CD14-positive monocyte (primary cell): ENCODE data around the gene DENND5B. TPM values are rescaled to one million over a fixed set of nuclear protein-coding genes. Genes with fewer than 3 reads are reported as not detected.

ENCODE experiments used
- DNase-seq, 3 donors: peaks; one replicate each; pipeline ENCODE4 v3.0.0-alpha.2; 2011 to 2022
- H2AFZ ChIP-seq: 2 replicates; pipeline ENCODE4 v1.6.0; 2012; ENCODE audit warnings: mild to moderate bottlenecking, low read depth, low read length, inconsistent platforms; ENCODE audit not compliant: insufficient read depth, poor library complexity, severe bottlenecking
- H3K27ac ChIP-seq, 2 donors: 1 replicate in 1 of 2; 2 replicates in 1 of 2; pipeline ENCODE4 v1.5.1; 2012 to 2013; ENCODE audit warnings: low read length in 2 of 2, control low read depth in 1 of 2, inconsistent platforms in 1 of 2, low read depth in 1 of 2, mild to moderate bottlenecking in 1 of 2
- H3K27me3 ChIP-seq, 2 donors: one replicate each; pipeline versions ENCODE4 v1.6.0 to v1.6.1; 2011 to 2013; ENCODE audit warnings: low read length in 2 of 2; ENCODE audit not compliant: control insufficient read depth in 2 of 2, insufficient read depth in 2 of 2
- H3K36me3 ChIP-seq, 2 donors: replicated peaks in 1 of 2; 1 replicate in 1 of 2; 2 replicates in 1 of 2; pipeline versions ENCODE4 v1.5.1 to v1.6.1; 2012 to 2013; ENCODE audit warnings: low read length in 2 of 2, control low read depth in 1 of 2, inconsistent platforms in 1 of 2, mild to moderate bottlenecking in 1 of 2; ENCODE audit not compliant: insufficient read depth in 2 of 2, control insufficient read depth in 1 of 2
- H3K4me1 ChIP-seq, 2 donors: 1 replicate in 1 of 2; 2 replicates in 1 of 2; pipeline versions ENCODE4 v1.5.1 to v1.6.1; 2012 to 2013; ENCODE audit warnings: low read length in 2 of 2, control low read depth in 1 of 2, inconsistent platforms in 1 of 2, mild to moderate bottlenecking in 1 of 2, moderate library complexity in 1 of 2; ENCODE audit not compliant: insufficient read depth in 2 of 2, control insufficient read depth in 1 of 2
- H3K4me2 ChIP-seq: replicated peaks from 2 replicates; pipeline ENCODE3; 2012; ENCODE audit warnings: low read length, moderate library complexity, mild to moderate bottlenecking; ENCODE audit not compliant: poor library complexity, severe bottlenecking; ENCODE audit errors: extremely low read depth
- H3K4me3 ChIP-seq, 3 experiments: fragments of 200-600 bp in 1 of 3; sonication (generic) in 1 of 3; replicated peaks in 1 of 3; 1 replicate in 2 of 3; 2 replicates in 1 of 3; pipeline ENCODE4 v1.5.1; 2011 to 2013; ENCODE audit warnings: low read length in 3 of 3, mild to moderate bottlenecking in 3 of 3, control low read depth in 2 of 3, low read depth in 2 of 3, inconsistent platforms in 1 of 3, moderate library complexity in 1 of 3
- H3K79me2 ChIP-seq: 2 replicates; pipeline ENCODE4 v1.6.0; 2012; ENCODE audit warnings: mild to moderate bottlenecking, control low read depth, inconsistent platforms, low read length, moderate library complexity; ENCODE audit not compliant: insufficient read depth
- H3K9ac ChIP-seq: 2 replicates; pipeline ENCODE4 v1.6.0; 2017; ENCODE audit warnings: low read length, mild to moderate bottlenecking; ENCODE audit not compliant: insufficient read depth, poor library complexity, severe bottlenecking
- H3K9me3 ChIP-seq, 2 donors: replicated peaks in 1 of 2; 1 replicate in 1 of 2; 2 replicates in 1 of 2; pipeline versions ENCODE4 v1.5.1 to v1.6.1; 2012 to 2013; ENCODE audit warnings: low read length in 2 of 2, control low read depth in 1 of 2; ENCODE audit not compliant: control insufficient read depth in 1 of 2, insufficient read depth in 1 of 2
- H4K20me1 ChIP-seq: 2 replicates; pipeline ENCODE4 v1.6.0; 2012; ENCODE audit warnings: mild to moderate bottlenecking, low read length, control low read depth, moderate library complexity; ENCODE audit not compliant: insufficient read depth
- H3K27ac Mint-ChIP-seq, 7 donors: one replicate each; pipeline ENCODE4 v1.8.0; 2020; ENCODE audit warnings: mild to moderate bottlenecking in 7 of 7, mixed read lengths in 7 of 7, moderate library complexity in 6 of 7, inconsistent platforms in 2 of 7
- H3K27me3 Mint-ChIP-seq, 3 donors: one replicate each; pipeline ENCODE4 v1.8.0; 2021 to 2022; ENCODE audit warnings: low read depth in 3 of 3, mild to moderate bottlenecking in 3 of 3, mixed read lengths in 3 of 3, moderate library complexity in 3 of 3, inconsistent platforms in 1 of 3
- H3K36me3 Mint-ChIP-seq, 2 donors: one replicate each; pipeline ENCODE4 v1.8.0; 2020; ENCODE audit warnings: mixed read lengths in 2 of 2, inconsistent platforms in 1 of 2, mild to moderate bottlenecking in 1 of 2
- H3K4me1 Mint-ChIP-seq: one replicate; pipeline ENCODE4 v1.8.0; 2020; ENCODE audit warnings: mild to moderate bottlenecking, mixed read lengths
- H3K4me3 Mint-ChIP-seq, 2 donors: one replicate each; pipeline ENCODE4 v1.8.0; 2020; ENCODE audit warnings: mild to moderate bottlenecking in 2 of 2, mixed read lengths in 2 of 2, moderate library complexity in 1 of 2
- H3K9me3 Mint-ChIP-seq, 7 donors: one replicate each; pipeline ENCODE4 v1.8.0; 2020 to 2022; ENCODE audit warnings: mixed read lengths in 7 of 7, mild to moderate bottlenecking in 6 of 7, moderate library complexity in 6 of 7, inconsistent platforms in 2 of 7
- WGBS: methylation state at CpG from one replicate; pipeline ENCODE4 v1.1.5; 2013; ENCODE audit warnings: missing lambda C conversion rate; ENCODE audit not compliant: insufficient coverage; 5-methylcytosine and 5-hydroxymethylcytosine counted together
- intact Hi-C, 2 donors: fragments of 100-400 bp; cut with micrococcal nuclease; formaldehyde crosslinking; loops; one replicate each; pipeline versions ENCODE4 v1.15.0 to v1.15.1; 2023
- polyA plus RNA-seq, 3 donors: library from polyadenylated mRNA; depleted of rRNA in 1 of 3; unstranded in 2 of 3; stranded (reverse) in 1 of 3; fragments of 300-500 nt in 2 of 3; fragments of >200 nt in 1 of 3; fragmentation: Illumina TruSeq in 2 of 3; gene quantifications; 1 replicate in 2 of 3; 2 replicates in 1 of 3; pipeline ENCODE4 v1.2.3, GENCODE V29; 2012 to 2021
- TF ChIP-seq, protein P1 (sequence below): fragments of 200-600 bp; IDR thresholded peaks from one replicate; pipeline ENCODE4 v1.8.0; 2022; ENCODE audit warnings: antibody characterized with exemption, mild to moderate bottlenecking

DENND5B gene
- polyA plus RNA-seq, 3 donors = 0.23 to 0.36 (median 0.36) TPM

GRCh38 chr12:31585895-31586294 is 5.0 kb downstream of the DENND5B start:
- Histone ChIP-seq H4K20me1 (no peaks in the 10 kb centered on the region), H3K4me2 (no peak overlapping the region), H3K9me3 (no peaks in the 10 kb centered on the region), H2AFZ (no peak overlapping the region), H3K79me2 (peaks cover 4% of the 10 kb centered on the region), H3K4me1 (peaks cover 4 to 9% of the 10 kb centered on the region in 2 donors), H3K9ac (no peak overlapping the region), H3K36me3 (no peaks in the 10 kb centered on the region), H3K27ac (no peak overlapping the region), H3K4me3 (no peak overlapping the region), H3K27me3 (peaks cover 0 to 6% of the 10 kb centered on the region in 2 donors)
- DNase-seq = no peak
- intact Hi-C loops = no loop called here
- Mint-ChIP-seq H3K4me3 (no peak overlapping the region), H3K36me3 (peaks cover 0 to 2% of the 10 kb centered on the region in 2 donors), H3K9me3 (peaks cover 0 to 8% (median 1%) of the 10 kb centered on the region in 7 donors), H3K27ac (no peak overlapping the region), H3K4me1 (peaks cover 9% of the 10 kb centered on the region), H3K27me3 (peaks cover 4 to 13% (median 11%) of the 10 kb centered on the region in 3 donors)
- no CpG with 5 or more reads among the region's 2 CpGs for WGBS
- TF ChIP-seq, protein P1, sequence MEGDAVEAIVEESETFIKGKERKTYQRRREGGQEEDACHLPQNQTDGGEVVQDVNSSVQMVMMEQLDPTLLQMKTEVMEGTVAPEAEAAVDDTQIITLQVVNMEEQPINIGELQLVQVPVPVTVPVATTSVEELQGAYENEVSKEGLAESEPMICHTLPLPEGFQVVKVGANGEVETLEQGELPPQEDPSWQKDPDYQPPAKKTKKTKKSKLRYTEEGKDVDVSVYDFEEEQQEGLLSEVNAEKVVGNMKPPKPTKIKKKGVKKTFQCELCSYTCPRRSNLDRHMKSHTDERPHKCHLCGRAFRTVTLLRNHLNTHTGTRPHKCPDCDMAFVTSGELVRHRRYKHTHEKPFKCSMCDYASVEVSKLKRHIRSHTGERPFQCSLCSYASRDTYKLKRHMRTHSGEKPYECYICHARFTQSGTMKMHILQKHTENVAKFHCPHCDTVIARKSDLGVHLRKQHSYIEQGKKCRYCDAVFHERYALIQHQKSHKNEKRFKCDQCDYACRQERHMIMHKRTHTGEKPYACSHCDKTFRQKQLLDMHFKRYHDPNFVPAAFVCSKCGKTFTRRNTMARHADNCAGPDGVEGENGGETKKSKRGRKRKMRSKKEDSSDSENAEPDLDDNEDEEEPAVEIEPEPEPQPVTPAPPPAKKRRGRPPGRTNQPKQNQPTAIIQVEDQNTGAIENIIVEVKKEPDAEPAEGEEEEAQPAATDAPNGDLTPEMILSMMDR = no peak

DNA sequence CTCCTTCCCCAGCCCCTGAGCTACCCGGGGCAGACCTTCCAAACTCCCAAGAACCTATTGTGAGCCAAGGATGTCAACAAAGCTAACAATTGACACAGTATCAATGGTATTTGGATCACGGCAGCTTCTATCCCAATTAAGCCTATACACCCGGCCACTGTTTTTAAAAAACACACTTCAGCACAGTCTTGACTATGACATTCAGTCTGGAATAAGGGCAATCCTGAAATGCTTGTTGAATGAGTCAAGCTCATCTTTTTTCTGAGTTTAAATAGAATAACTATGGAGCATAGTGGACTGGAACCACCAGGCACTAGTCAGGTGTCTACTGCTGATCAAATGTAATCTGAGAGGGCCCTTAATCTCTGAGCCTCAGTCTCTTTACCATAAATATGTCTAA is 5.7 kb downstream of the DENND5B start:
- no peaks in the 10 kb centered on the region for H3K9me3 ChIP-seq
- H3K4me3 ChIP-seq = no peak overlapping the region
- peaks cover 9% of the 10 kb centered on the region for H3K4me1 Mint-ChIP-seq
- H3K27me3 ChIP-seq = peaks cover 0 to 6% of the 10 kb centered on the region in 2 donors
- intact Hi-C loops = no loop called here
- H3K27ac Mint-ChIP-seq = no peak overlapping the region
- DNase-seq = no peak
- H3K4me2 ChIP-seq = no peak overlapping the region
- H3K27me3 Mint-ChIP-seq = peaks cover 4 to 13% (median 10%) of the 10 kb centered on the region in 3 donors
- H3K4me3 Mint-ChIP-seq = no peak overlapping the region
- no peaks in the 10 kb centered on the region for H3K36me3 ChIP-seq
- TF ChIP-seq, protein P1 = no peak
- no peak overlapping the region for H2AFZ ChIP-seq
- H3K9ac ChIP-seq = no peak overlapping the region
- no peaks in the 10 kb centered on the region for H4K20me1 ChIP-seq
- H3K36me3 Mint-ChIP-seq = peaks cover 0 to 2% of the 10 kb centered on the region in 2 donors
- no peak overlapping the region for H3K27ac ChIP-seq
- peaks cover 0 to 8% (median 1%) of the 10 kb centered on the region in 7 donors for H3K9me3 Mint-ChIP-seq
- peaks cover 4% of the 10 kb centered on the region for H3K79me2 ChIP-seq
- WGBS = 82% methylated on average over 2 of the region's 3 CpGs
- peaks cover 4 to 9% of the 10 kb centered on the region in 2 donors for H3K4me1 ChIP-seq
